DOHH2 (cell line): ENCODE results near the gene GFRA1.

Source experiments
- H3F3A ChIP-seq: fragments of 200-600 bp; sonication (generic), shearing (Covaris generic); 2 replicates; pipeline ENCODE4 v1.6.0; 2016; ENCODE audit warnings: antibody characterized with exemption, mild to moderate bottlenecking; ENCODE audit not compliant: control insufficient read depth, insufficient read depth
- H3K27ac ChIP-seq: fragments of 200-600 bp; sonication (generic); 2 replicates; pipeline ENCODE4 v1.5.1; 2014; ENCODE audit warnings: low read depth, mild to moderate bottlenecking, low read length, moderate library complexity
- H3K27me3 ChIP-seq: fragments of 200-600 bp; sonication (generic); 2 replicates; pipeline ENCODE4 v1.6.1; 2014; ENCODE audit warnings: mild to moderate bottlenecking, low read length, mixed read lengths; ENCODE audit not compliant: control insufficient read depth
- H3K36me3 ChIP-seq: fragments of 200-600 bp; sonication (generic); 2 replicates; pipeline ENCODE4 v1.6.1; 2014; ENCODE audit warnings: mild to moderate bottlenecking, low read length, moderate library complexity, mixed read lengths; ENCODE audit not compliant: control insufficient read depth
- H3K4me1 ChIP-seq: fragments of 200-600 bp; sonication (generic); 2 replicates; pipeline ENCODE4 v1.6.1; 2014; ENCODE audit warnings: mild to moderate bottlenecking, low read length, mixed read lengths; ENCODE audit not compliant: control insufficient read depth
- H3K4me2 ChIP-seq: fragments of 200-600 bp; sonication (generic); 2 replicates; pipeline ENCODE4 v1.6.0; 2014; ENCODE audit warnings: mild to moderate bottlenecking, low read length, moderate library complexity
- H3K4me3 ChIP-seq: fragments of 200-600 bp; sonication (generic); 2 replicates; pipeline ENCODE4 v1.5.1; 2014; ENCODE audit warnings: mild to moderate bottlenecking, low read length, mixed read lengths
- H3K79me2 ChIP-seq: fragments of 200-600 bp; sonication (generic); 2 replicates; pipeline ENCODE4 v1.6.1; 2014; ENCODE audit warnings: mild to moderate bottlenecking, low read length, mixed read lengths; ENCODE audit not compliant: control insufficient read depth
- H3K9me2 ChIP-seq: fragments of 200-600 bp; sonication (generic); replicated peaks from 2 replicates; pipeline ENCODE4 v1.6.1; 2014; ENCODE audit warnings: mild to moderate bottlenecking, low read length, mixed read lengths; ENCODE audit not compliant: control insufficient read depth
- H3K9me3 ChIP-seq: fragments of 200-600 bp; sonication (generic); 2 replicates; pipeline ENCODE4 v1.6.1; 2014; ENCODE audit warnings: antibody characterized with exemption, low read length, mixed read lengths; ENCODE audit not compliant: control insufficient read depth, insufficient read depth
- H4K20me1 ChIP-seq: fragments of 200-600 bp; sonication (generic); 2 replicates; pipeline ENCODE4 v1.6.0; 2014; ENCODE audit warnings: low read depth, mild to moderate bottlenecking, antibody characterized with exemption, low read length, moderate library complexity; ENCODE audit not compliant: control insufficient read depth, insufficient read depth
- EZH2phosphoT487 ChIP-seq: fragments of 200-600 bp; sonication (generic); IDR thresholded peaks from 2 replicates; pipeline ENCODE4 v1.6.1; 2017; ENCODE audit warnings: borderline replicate concordance, mild to moderate bottlenecking, antibody characterized with exemption, low read length, moderate library complexity, mixed read lengths
- TF ChIP-seq, protein P1 (sequence below): fragments of 200-600 bp; sonication (generic); IDR thresholded peaks from one replicate; pipeline ENCODE4 v1.5.1; 2014; ENCODE audit warnings: antibody characterized with exemption, mild to moderate bottlenecking, low read depth, low read length; ENCODE audit not compliant: poor library complexity, severe bottlenecking

Gene GFRA1

GRCh38 chr10:116126954-116127695 lies 145.9 kb downstream of the GFRA1 start:
- H3K27ac ChIP-seq: no peak overlapping the region
- H3K36me3 ChIP-seq: no peaks in the 10 kb centered on the region
- no peak overlapping the region for H3K4me2 ChIP-seq
- H3K4me3 ChIP-seq: no peak overlapping the region
- no peaks in the 10 kb centered on the region for H3K9me3 ChIP-seq
- TF ChIP-seq EZH2phosphoT487: no peak
- TF ChIP-seq, protein P1, sequence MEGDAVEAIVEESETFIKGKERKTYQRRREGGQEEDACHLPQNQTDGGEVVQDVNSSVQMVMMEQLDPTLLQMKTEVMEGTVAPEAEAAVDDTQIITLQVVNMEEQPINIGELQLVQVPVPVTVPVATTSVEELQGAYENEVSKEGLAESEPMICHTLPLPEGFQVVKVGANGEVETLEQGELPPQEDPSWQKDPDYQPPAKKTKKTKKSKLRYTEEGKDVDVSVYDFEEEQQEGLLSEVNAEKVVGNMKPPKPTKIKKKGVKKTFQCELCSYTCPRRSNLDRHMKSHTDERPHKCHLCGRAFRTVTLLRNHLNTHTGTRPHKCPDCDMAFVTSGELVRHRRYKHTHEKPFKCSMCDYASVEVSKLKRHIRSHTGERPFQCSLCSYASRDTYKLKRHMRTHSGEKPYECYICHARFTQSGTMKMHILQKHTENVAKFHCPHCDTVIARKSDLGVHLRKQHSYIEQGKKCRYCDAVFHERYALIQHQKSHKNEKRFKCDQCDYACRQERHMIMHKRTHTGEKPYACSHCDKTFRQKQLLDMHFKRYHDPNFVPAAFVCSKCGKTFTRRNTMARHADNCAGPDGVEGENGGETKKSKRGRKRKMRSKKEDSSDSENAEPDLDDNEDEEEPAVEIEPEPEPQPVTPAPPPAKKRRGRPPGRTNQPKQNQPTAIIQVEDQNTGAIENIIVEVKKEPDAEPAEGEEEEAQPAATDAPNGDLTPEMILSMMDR: no peak
- no peaks in the 10 kb centered on the region for H3K27me3 ChIP-seq
- no peaks in the 10 kb centered on the region for H3K9me2 ChIP-seq
- H4K20me1 ChIP-seq: no peaks in the 10 kb centered on the region
- H3F3A ChIP-seq: no peaks in the 10 kb centered on the region
- H3K4me1 ChIP-seq: no peaks in the 10 kb centered on the region
- no peaks in the 10 kb centered on the region for H3K79me2 ChIP-seq

DNA sequence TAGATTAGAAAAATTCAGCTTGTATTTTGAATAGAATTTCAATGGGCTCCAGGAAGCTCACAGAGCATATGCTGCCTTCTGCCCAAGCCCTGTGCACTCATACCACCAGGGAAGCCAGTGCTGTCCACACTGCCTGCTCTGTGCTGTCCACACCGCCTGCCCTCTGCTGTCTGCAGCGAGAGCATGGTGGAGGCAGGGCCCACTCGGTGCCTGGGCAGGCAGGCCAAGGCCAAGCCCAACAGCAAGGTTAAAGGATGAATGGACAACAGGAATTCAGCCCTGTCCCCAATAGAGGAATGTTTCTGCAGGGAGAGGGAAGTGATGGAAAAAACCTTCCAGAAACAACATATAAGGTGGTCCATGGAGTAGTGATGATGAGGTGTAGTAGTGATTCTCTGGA lies 146.8 kb downstream of the GFRA1 start:
- H4K20me1 ChIP-seq: no peaks in the 10 kb centered on the region
- no peak overlapping the region for H3K4me2 ChIP-seq
- H3K27ac ChIP-seq: no peak overlapping the region
- no peaks in the 10 kb centered on the region for H3K36me3 ChIP-seq
- no peak overlapping the region for H3K4me3 ChIP-seq
- H3K9me2 ChIP-seq: no peaks in the 10 kb centered on the region
- no peak for TF ChIP-seq EZH2phosphoT487
- TF ChIP-seq, protein P1: no peak
- no peaks in the 10 kb centered on the region for H3K79me2 ChIP-seq
- no peaks in the 10 kb centered on the region for H3K27me3 ChIP-seq
- no peaks in the 10 kb centered on the region for H3F3A ChIP-seq
- H3K9me3 ChIP-seq: no peaks in the 10 kb centered on the region
- H3K4me1 ChIP-seq: no peaks in the 10 kb centered on the region

- H3F3A ChIP-seq: no peaks in the 10 kb centered on the region
- H3K27ac ChIP-seq: no peak overlapping the region
- no peaks in the 10 kb centered on the region for H3K4me1 ChIP-seq
- H3K4me2 ChIP-seq: no peak overlapping the region
- no peaks in the 10 kb centered on the region for H3K79me2 ChIP-seq
- no peaks in the 10 kb centered on the region for H3K36me3 ChIP-seq
- no peaks in the 10 kb centered on the region for H3K9me3 ChIP-seq
- H3K9me2 ChIP-seq: no peaks in the 10 kb centered on the region
- H4K20me1 ChIP-seq: no peaks in the 10 kb centered on the region
- no peaks in the 10 kb centered on the region for H3K27me3 ChIP-seq
- no peak overlapping the region for H3K4me3 ChIP-seq
- TF ChIP-seq, protein P1: no peak
These were observed 147.8 kb downstream of the GFRA1 start for GRCh38 chr10:116125180-116125579.
